Astrocyte (in vitro differentiated cells and primary cell): ENCODE results near the gene SERPINE1. TPM values are rescaled to one million over a fixed set of nuclear protein-coding genes. Genes with fewer than 3 reads are reported as not detected.

ENCODE experiments used
- DNase-seq: peaks from one replicate; pipeline ENCODE4 v3.0.0-alpha.2; 2010; ENCODE audit warnings: low read depth
- FAIRE-seq: peaks from 2 replicates; lab custom pipeline; 2011; peaks lifted over from hg19 to GRCh38; lab: Jason Lieb, UNC
- H2AFZ ChIP-seq: 2 replicates; pipeline ENCODE4 v1.6.0; 2012; ENCODE audit warnings: low read depth, low read length, inconsistent platforms
- H3K27ac ChIP-seq: 2 replicates; pipeline ENCODE4 v1.5.1; 2011; ENCODE audit warnings: low read depth, low read length, inconsistent platforms
- H3K27me3 ChIP-seq: 2 replicates; pipeline ENCODE4 v1.6.0; 2011; ENCODE audit warnings: low read length, inconsistent platforms; ENCODE audit not compliant: insufficient read depth
- H3K36me3 ChIP-seq: 2 replicates; pipeline ENCODE4 v1.5.1; 2011; ENCODE audit warnings: low read length, inconsistent platforms; ENCODE audit not compliant: insufficient read depth
- H3K4me1 ChIP-seq: 2 replicates; pipeline ENCODE4 v1.5.1; 2011; ENCODE audit warnings: low read length, inconsistent platforms; ENCODE audit not compliant: insufficient read depth
- H3K4me2 ChIP-seq: 2 replicates; pipeline ENCODE4 v1.6.0; 2012; ENCODE audit warnings: low read length, inconsistent platforms
- H3K4me3 ChIP-seq: 2 replicates; pipeline ENCODE4 v1.5.1; 2011; ENCODE audit warnings: low read depth, mild to moderate bottlenecking, low read length, inconsistent platforms; ENCODE audit not compliant: insufficient read depth
- H3K79me2 ChIP-seq: 2 replicates; pipeline ENCODE4 v1.6.0; 2012; ENCODE audit warnings: mild to moderate bottlenecking, low read length, inconsistent platforms; ENCODE audit not compliant: insufficient read depth
- H3K9ac ChIP-seq: 2 replicates; pipeline ENCODE4 v1.6.0; 2012; ENCODE audit warnings: mild to moderate bottlenecking, low read length, inconsistent platforms
- H3K9me3 ChIP-seq: 2 replicates; pipeline ENCODE4 v1.5.1; 2012; ENCODE audit warnings: low read depth, mild to moderate bottlenecking, low read length, inconsistent platforms; ENCODE audit not compliant: insufficient read depth
- H4K20me1 ChIP-seq: 2 replicates; pipeline ENCODE4 v1.6.0; 2012; ENCODE audit warnings: low read length, inconsistent platforms; ENCODE audit not compliant: insufficient read depth
- H3K27ac Mint-ChIP-seq: one replicate; pipeline ENCODE4 v1.8.0; 2021; ENCODE audit warnings: mild to moderate bottlenecking, mixed read lengths; ENCODE audit not compliant: unreplicated experiment
- H3K27me3 Mint-ChIP-seq: one replicate; pipeline ENCODE4 v1.8.0; 2021; ENCODE audit warnings: low read depth, mixed read lengths; ENCODE audit not compliant: unreplicated experiment
- H3K36me3 Mint-ChIP-seq: one replicate; pipeline ENCODE4 v1.8.0; 2021; ENCODE audit warnings: low read depth, mixed read lengths; ENCODE audit not compliant: unreplicated experiment
- H3K4me1 Mint-ChIP-seq: one replicate; pipeline ENCODE4 v1.8.0; 2021; ENCODE audit warnings: low read depth, mixed read lengths; ENCODE audit not compliant: unreplicated experiment
- H3K4me3 Mint-ChIP-seq: one replicate; pipeline ENCODE4 v1.8.0; 2021; ENCODE audit warnings: mild to moderate bottlenecking, moderate library complexity, mixed read lengths; ENCODE audit not compliant: unreplicated experiment
- H3K9me3 Mint-ChIP-seq: one replicate; pipeline ENCODE4 v1.8.0; 2021; ENCODE audit warnings: mild to moderate bottlenecking, mixed read lengths; ENCODE audit not compliant: unreplicated experiment
- CTCF ChIP-seq: IDR thresholded peaks from 2 replicates; pipeline ENCODE4 v1.5.1; 2011; ENCODE audit warnings: low read depth, mild to moderate bottlenecking, inconsistent platforms, low read length, moderate library complexity; ENCODE audit not compliant: insufficient read depth
- EZH2 ChIP-seq: IDR thresholded peaks from 2 replicates; pipeline ENCODE4 v1.6.1; 2012; ENCODE audit warnings: mild to moderate bottlenecking, low read length, inconsistent platforms; ENCODE audit not compliant: insufficient read depth
- total RNA-seq: library from RNA; stranded (reverse); gene quantifications from 2 replicates; pipeline ENCODE4 v1.2.1, GENCODE V29; 2021

SERPINE1 gene
- total RNA-seq, 1 donor from 2014 or later: 1,496 TPM

- Histone ChIP-seq H3K27ac (peak overlapping the region; percentile 99), H3K4me3 (no peak overlapping the region), H3K4me2 (peak overlapping the region; percentile 67), H3K36me3 (no peaks in the 10 kb centered on the region), H3K9me3 (no peaks in the 10 kb centered on the region), H3K4me1 (peaks cover 61% of the 10 kb centered on the region), H3K27me3 (no peaks in the 10 kb centered on the region), H3K9ac (peak overlapping the region; percentile 81), H2AFZ (no peak overlapping the region), H3K79me2 (no peaks in the 10 kb centered on the region), H4K20me1 (no peaks in the 10 kb centered on the region)
- TF ChIP-seq EZH2 (no peak), CTCF (no peak)
- H3K27me3 Mint-ChIP-seq: no peaks in the 10 kb centered on the region
- H3K36me3 Mint-ChIP-seq: no peaks in the 10 kb centered on the region
- peaks cover 4% of the 10 kb centered on the region for H3K9me3 Mint-ChIP-seq
- H3K27ac Mint-ChIP-seq: peak overlapping the region; percentile 95
- FAIRE-seq (no peak), DNase-seq (no peak)
- H3K4me1 Mint-ChIP-seq: peaks cover 35% of the 10 kb centered on the region
- H3K4me3 Mint-ChIP-seq: no peak overlapping the region
Observed at GRCh38 chr7:101116898-101117297, 10.0 kb upstream of the SERPINE1 start.

- Histone ChIP-seq H3K79me2 (peaks cover 7% of the 10 kb centered on the region), H3K27me3 (no peaks in the 10 kb centered on the region), H3K27ac (peak overlapping the region; percentile 99), H3K9me3 (no peaks in the 10 kb centered on the region), H3K36me3 (no peaks in the 10 kb centered on the region), H3K9ac (peak overlapping the region; percentile 51), H4K20me1 (no peaks in the 10 kb centered on the region), H3K4me2 (no peak overlapping the region), H3K4me1 (peaks cover 67% of the 10 kb centered on the region), H3K4me3 (no peak overlapping the region), H2AFZ (no peak overlapping the region)
- H3K27me3 Mint-ChIP-seq: no peaks in the 10 kb centered on the region
- no peak for FAIRE-seq
- peaks cover 4% of the 10 kb centered on the region for H3K9me3 Mint-ChIP-seq
- no peak overlapping the region for H3K4me3 Mint-ChIP-seq
- H3K27ac Mint-ChIP-seq: peak overlapping the region; percentile 16
- DNase-seq: no peak
- H3K36me3 Mint-ChIP-seq: no peaks in the 10 kb centered on the region
- peaks cover 45% of the 10 kb centered on the region for H3K4me1 Mint-ChIP-seq
- TF ChIP-seq CTCF (no peak), EZH2 (no peak)
Observed at GRCh38 chr7:101118856-101119255, 8.0 kb upstream of the SERPINE1 start.

GRCh38 chr7:101119876-101120275 lies 7.0 kb upstream of the SERPINE1 start:
- FAIRE-seq (no peak), DNase-seq (peak; percentile 86)
- Mint-ChIP-seq H3K4me3 (peak overlapping the region; percentile 9), H3K27ac (peak overlapping the region; percentile 47), H3K27me3 (no peaks in the 10 kb centered on the region), H3K36me3 (peaks cover under 1% of the 10 kb centered on the region), H3K9me3 (peaks cover 4% of the 10 kb centered on the region), H3K4me1 (peaks cover 45% of the 10 kb centered on the region)
- TF ChIP-seq CTCF (no peak), EZH2 (no peak)
- H3K9me3 ChIP-seq: no peaks in the 10 kb centered on the region
- no peak overlapping the region for H2AFZ ChIP-seq
- no peaks in the 10 kb centered on the region for H3K27me3 ChIP-seq
- H3K4me3 ChIP-seq: no peak overlapping the region
- peak overlapping the region; percentile 99 for H3K27ac ChIP-seq
- peaks cover 66% of the 10 kb centered on the region for H3K4me1 ChIP-seq
- H3K36me3 ChIP-seq: no peaks in the 10 kb centered on the region
- H4K20me1 ChIP-seq: no peaks in the 10 kb centered on the region
- H3K79me2 ChIP-seq: peaks cover 7% of the 10 kb centered on the region
- peak overlapping the region; percentile 58 for H3K4me2 ChIP-seq
- H3K9ac ChIP-seq: peak overlapping the region; percentile 69
